Left ventricle myocardium inferior (tissue), 1 donor: ENCODE measurements around the gene ATF7. TPM values are rescaled to one million over a fixed set of nuclear protein-coding genes. Genes with fewer than 3 reads are reported as not detected.

ENCODE experiments used
- DNase-seq: peaks from one replicate; pipeline ENCODE4 v3.0.0-alpha.2; 2020
- H3K27ac ChIP-seq: fragments of 200-600 bp; replicated peaks from 2 replicates; pipeline ENCODE4 v1.8.0; 2021
- H3K27me3 ChIP-seq: fragments of 200-600 bp; 2 replicates; pipeline ENCODE4 v1.8.0; 2021; ENCODE audit warnings: low read depth
- H3K36me3 ChIP-seq: fragments of 200-600 bp; 2 replicates; pipeline ENCODE4 v1.8.0; 2021
- H3K4me1 ChIP-seq: fragments of 200-600 bp; 2 replicates; pipeline ENCODE4 v1.8.0; 2021
- H3K4me3 ChIP-seq: fragments of 200-600 bp; 2 replicates; pipeline ENCODE4 v1.8.0; 2021; ENCODE audit warnings: mild to moderate bottlenecking, moderate library complexity
- H3K9me3 ChIP-seq: fragments of 200-600 bp; replicated peaks from 2 replicates; pipeline ENCODE4 v1.8.0; 2021
- CTCF ChIP-seq: fragments of 200-600 bp; IDR thresholded peaks from 2 replicates; pipeline ENCODE4 v1.8.0; 2021; ENCODE audit warnings: antibody characterized with exemption, mild to moderate bottlenecking, borderline replicate concordance
- intact Hi-C: fragments of 100-400 bp; cut with micrococcal nuclease; formaldehyde crosslinking; loops from one replicate; pipeline ENCODE4 v1.11.0; 2022
- total RNA-seq: library from RNA; stranded (reverse); fragmentation: NEBNext Ultra II Directional; extraction: Animal tissue kit (Norgen Biotek cat#: 25700); gene quantifications from one replicate; pipeline ENCODE4 v1.2.1, GENCODE V29; 2021
- donor health status: DM: no; HTN: yes; CAD: no; lungs with severe emphysema.

Gene ATF7
- total RNA-seq, 1 donor from 2014 or later = 29.8 TPM

GRCh38 chr12:53564941-53565340, 61.2 kb downstream of the ATF7 start:
- DNase-seq = no peak
- Histone ChIP-seq H3K36me3 (peaks cover 5% of the 10 kb centered on the region), H3K27me3 (no peaks in the 10 kb centered on the region), H3K27ac (no peak overlapping the region), H3K4me3 (no peak overlapping the region), H3K4me1 (peaks cover 76% of the 10 kb centered on the region), H3K9me3 (no peaks in the 10 kb centered on the region)
- intact Hi-C loops = no loop called here
- TF ChIP-seq CTCF = no peak

GRCh38 chr12:53564278-53564677, 61.9 kb downstream of the ATF7 start:
- H3K9me3 ChIP-seq = no peaks in the 10 kb centered on the region
- H3K27me3 ChIP-seq = no peaks in the 10 kb centered on the region
- H3K27ac ChIP-seq = no peak overlapping the region
- H3K36me3 ChIP-seq = peaks cover 5% of the 10 kb centered on the region
- H3K4me1 ChIP-seq = peaks cover 72% of the 10 kb centered on the region
- no peak overlapping the region for H3K4me3 ChIP-seq
- no peak for TF ChIP-seq CTCF
- DNase-seq = no peak
- intact Hi-C loops = no loop called here

- peaks cover 69% of the 10 kb centered on the region for H3K4me1 ChIP-seq
- intact Hi-C loops = no loop called here
Measured at GRCh38 chr12:53563452-53564028, 62.6 kb downstream of the ATF7 start.

GRCh38 chr12:53561590-53561953, 64.6 kb downstream of the ATF7 start:
- peak overlapping the region; percentile 42 for H3K27ac ChIP-seq
- H3K4me3 ChIP-seq = no peak overlapping the region
- H3K9me3 ChIP-seq = no peaks in the 10 kb centered on the region
- peaks cover 73% of the 10 kb centered on the region for H3K4me1 ChIP-seq
- peaks cover 5% of the 10 kb centered on the region for H3K36me3 ChIP-seq
- no peak for TF ChIP-seq CTCF
- intact Hi-C loops = no loop called here
- no peak for DNase-seq
- H3K27me3 ChIP-seq = no peaks in the 10 kb centered on the region

More at GRCh38 chr12:53563452-53564028, 62.6 kb downstream of the ATF7 start:
- H3K27ac ChIP-seq = no peak overlapping the region
- no peak for TF ChIP-seq CTCF
- peaks cover 5% of the 10 kb centered on the region for H3K36me3 ChIP-seq
- DNase-seq = no peak
- H3K9me3 ChIP-seq = no peaks in the 10 kb centered on the region
- H3K4me3 ChIP-seq = no peak overlapping the region
- H3K27me3 ChIP-seq = no peaks in the 10 kb centered on the region

GRCh38 chr12:53560912-53561589, 65.1 kb downstream of the ATF7 start:
- H3K27me3 ChIP-seq = no peaks in the 10 kb centered on the region
- H3K4me3 ChIP-seq = no peak overlapping the region
- no peaks in the 10 kb centered on the region for H3K9me3 ChIP-seq
- peaks cover 68% of the 10 kb centered on the region for H3K4me1 ChIP-seq
- no peak for DNase-seq
- H3K36me3 ChIP-seq = peaks cover 5% of the 10 kb centered on the region
- intact Hi-C loops = no loop called here
- H3K27ac ChIP-seq = peak overlapping the region; percentile 42
- TF ChIP-seq CTCF = no peak
